Cardiac fibroblast (primary cell): ENCODE results near the gene C2CD3.

Experiments
- DNase-seq, 2 donors: peaks; one replicate each; pipeline versions ENCODE4 v3.0.0 to v3.0.0-alpha.2; 2010; ENCODE audit warnings: low read depth in 2 of 2
- H3K4me3 ChIP-seq, 2 donors: replicated peaks in 1 of 2; 1 replicate in 1 of 2; 2 replicates in 1 of 2; pipeline ENCODE4 v1.5.1; 2011; ENCODE audit warnings: low read depth in 2 of 2, low read length in 2 of 2, mild to moderate bottlenecking in 2 of 2, moderate library complexity in 1 of 2
- TF ChIP-seq, protein P1 (sequence below): IDR thresholded peaks from one replicate; pipeline ENCODE4 v1.5.1; 2011; ENCODE audit warnings: low read depth, mild to moderate bottlenecking, low read length, inconsistent platforms

Gene C2CD3

DNA sequence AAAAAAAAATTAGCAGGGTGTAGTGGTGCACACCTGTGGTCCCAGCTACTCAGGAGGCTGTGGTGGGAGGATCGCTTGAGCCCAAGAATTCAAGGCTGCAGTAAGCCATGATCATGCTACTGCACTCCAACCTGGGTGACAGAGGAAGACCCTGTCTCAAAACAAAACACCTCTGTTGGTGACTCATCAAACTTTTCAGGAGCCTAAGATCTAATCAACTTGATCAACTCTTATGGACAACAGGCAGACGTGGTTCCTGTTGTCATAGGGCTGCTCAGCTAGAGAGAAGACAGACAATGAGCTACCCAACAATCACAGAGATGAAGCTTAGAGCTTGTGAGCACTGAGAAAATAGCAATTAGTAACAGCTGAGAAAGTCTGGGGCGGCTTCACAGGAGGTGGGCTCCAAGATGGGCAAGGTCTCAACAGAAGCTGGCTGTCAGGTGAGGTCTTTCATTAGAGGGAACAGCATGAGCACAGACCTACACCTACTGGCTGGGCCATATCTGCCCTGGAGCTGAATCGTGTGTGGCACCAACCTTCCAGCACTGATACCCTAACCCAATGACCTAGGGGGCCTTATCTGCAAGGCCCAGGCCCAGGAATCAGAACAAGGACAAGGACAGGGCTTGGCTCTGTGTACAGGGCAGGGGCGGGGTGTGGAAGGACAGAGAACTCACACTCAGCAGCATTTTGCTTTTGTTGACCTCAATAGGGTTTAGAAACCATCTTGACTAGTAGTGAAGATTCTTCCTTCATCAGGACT lies 154.7 kb downstream of the C2CD3 start:
- TF ChIP-seq, protein P1, sequence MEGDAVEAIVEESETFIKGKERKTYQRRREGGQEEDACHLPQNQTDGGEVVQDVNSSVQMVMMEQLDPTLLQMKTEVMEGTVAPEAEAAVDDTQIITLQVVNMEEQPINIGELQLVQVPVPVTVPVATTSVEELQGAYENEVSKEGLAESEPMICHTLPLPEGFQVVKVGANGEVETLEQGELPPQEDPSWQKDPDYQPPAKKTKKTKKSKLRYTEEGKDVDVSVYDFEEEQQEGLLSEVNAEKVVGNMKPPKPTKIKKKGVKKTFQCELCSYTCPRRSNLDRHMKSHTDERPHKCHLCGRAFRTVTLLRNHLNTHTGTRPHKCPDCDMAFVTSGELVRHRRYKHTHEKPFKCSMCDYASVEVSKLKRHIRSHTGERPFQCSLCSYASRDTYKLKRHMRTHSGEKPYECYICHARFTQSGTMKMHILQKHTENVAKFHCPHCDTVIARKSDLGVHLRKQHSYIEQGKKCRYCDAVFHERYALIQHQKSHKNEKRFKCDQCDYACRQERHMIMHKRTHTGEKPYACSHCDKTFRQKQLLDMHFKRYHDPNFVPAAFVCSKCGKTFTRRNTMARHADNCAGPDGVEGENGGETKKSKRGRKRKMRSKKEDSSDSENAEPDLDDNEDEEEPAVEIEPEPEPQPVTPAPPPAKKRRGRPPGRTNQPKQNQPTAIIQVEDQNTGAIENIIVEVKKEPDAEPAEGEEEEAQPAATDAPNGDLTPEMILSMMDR, result no peak
- DNase-seq, result no peak
- no peak overlapping the region for H3K4me3 ChIP-seq

DNA sequence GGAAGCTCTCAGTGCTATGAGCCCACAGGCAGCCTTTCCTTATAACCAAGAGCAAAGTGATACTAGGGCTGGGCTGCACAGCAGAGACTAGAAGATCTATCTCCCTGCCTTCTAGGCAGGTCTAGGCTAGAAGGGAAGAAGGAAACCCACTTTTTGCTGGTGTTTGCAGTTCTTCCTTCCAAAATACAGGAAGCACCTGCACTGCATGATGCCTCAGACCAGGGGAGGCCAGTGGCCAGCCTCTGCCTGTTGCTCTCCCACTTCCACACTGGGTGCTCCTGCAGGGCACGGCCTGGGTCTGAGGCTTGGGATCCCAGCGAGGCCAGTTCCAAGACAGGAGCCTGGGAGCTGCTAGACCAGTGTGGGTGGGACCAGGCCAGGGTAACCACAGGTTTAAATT lies 155.9 kb downstream of the C2CD3 start:
- TF ChIP-seq, protein P1, result no peak
- DNase-seq, result no peak
- no peak overlapping the region for H3K4me3 ChIP-seq

DNA sequence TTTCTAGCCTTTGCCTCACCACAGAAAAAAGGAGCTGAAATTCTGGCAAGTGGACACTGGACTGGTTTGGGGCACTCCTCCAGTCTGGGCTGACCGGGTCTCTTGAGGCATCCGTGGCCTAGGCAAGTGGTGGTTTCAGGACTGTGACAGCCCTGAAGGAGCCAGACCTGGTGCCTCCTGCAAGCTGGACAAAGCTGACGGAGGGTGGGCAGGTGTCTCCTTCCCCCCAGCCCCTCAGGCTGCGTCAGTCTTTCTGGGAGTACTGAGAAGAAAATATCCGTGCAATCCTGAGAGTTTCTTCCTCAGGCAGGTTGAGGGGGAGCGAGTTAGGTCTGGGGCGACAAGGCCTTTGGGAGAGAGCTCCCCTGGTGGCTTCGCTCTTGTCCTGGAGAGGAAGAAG lies 157.7 kb downstream of the C2CD3 start:
- H3K4me3 ChIP-seq, result no peak overlapping the region
- TF ChIP-seq, protein P1, result no peak
- no peak for DNase-seq

DNA sequence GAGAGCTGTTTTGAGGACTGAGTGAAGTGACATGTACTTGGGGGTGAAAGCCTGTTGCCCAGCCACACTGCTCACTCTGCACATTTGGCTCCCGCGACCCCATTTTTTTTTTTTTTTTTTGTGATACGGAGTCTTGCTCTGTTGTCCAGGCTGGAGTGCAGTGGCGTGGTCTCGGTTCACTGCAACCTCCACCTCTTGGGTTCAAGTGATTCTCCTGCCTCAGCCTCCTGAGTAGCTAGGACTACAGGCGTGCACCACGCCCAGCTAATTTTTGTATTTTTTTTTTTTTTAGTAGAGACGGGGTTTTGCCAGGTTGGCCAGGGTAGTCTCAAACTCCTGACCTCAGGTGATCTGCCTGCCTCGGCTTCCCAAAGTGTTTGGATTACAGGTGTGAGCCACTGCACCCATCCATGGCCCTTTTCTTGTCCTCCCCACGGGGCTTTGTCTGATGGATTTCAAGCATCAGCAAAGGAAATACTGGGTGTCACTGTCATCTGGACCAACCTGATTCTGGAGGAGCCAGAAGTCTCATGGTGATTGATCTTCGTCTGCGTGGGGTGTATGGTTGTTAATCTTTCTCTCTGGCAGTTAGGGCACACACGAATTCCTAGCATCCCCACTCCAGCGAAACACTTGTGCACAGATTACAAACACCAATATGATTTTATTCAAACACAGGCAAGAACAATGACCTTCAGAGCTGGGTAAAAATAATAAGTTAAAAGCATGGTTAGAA lies 158.6 kb downstream of the C2CD3 start:
- no peak for DNase-seq
- TF ChIP-seq, protein P1, result no peak
- no peak overlapping the region for H3K4me3 ChIP-seq

DNA sequence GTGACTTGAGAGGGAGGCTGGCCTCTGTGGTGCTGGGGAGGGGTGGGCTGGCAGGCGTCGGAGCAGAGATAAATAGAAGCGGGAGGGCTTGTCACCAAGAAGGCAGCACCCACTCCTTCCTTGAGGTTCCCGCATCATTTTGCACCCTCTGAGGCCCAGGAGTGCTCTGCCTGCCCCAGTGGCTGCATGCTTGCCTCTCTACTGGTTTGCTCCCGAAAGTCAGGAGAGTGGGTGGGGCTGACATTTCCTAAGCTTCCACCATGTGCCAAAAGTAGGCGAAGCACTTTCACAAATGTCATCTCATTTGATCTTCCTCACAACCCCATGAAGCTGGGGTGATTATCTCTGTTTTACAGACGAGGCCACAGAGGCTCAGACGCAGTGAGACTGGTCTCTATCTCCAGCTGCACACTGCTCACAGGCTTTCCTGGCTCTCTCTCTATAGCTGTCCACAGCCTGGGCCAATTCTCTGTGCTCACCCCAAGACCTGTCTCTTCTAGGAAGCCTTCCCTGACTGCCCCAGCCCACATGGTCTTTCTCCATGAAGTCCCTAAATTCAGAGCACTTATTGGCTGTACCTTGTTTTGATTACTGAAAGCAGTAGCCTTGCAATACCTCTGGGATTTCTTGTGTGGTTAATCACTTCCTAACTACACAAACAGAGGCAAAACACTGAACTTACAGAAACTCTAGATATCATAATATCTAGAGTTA lies 159.3 kb downstream of the C2CD3 start:
- H3K4me3 ChIP-seq, result no peak overlapping the region
- TF ChIP-seq, protein P1, result no peak

DNA sequence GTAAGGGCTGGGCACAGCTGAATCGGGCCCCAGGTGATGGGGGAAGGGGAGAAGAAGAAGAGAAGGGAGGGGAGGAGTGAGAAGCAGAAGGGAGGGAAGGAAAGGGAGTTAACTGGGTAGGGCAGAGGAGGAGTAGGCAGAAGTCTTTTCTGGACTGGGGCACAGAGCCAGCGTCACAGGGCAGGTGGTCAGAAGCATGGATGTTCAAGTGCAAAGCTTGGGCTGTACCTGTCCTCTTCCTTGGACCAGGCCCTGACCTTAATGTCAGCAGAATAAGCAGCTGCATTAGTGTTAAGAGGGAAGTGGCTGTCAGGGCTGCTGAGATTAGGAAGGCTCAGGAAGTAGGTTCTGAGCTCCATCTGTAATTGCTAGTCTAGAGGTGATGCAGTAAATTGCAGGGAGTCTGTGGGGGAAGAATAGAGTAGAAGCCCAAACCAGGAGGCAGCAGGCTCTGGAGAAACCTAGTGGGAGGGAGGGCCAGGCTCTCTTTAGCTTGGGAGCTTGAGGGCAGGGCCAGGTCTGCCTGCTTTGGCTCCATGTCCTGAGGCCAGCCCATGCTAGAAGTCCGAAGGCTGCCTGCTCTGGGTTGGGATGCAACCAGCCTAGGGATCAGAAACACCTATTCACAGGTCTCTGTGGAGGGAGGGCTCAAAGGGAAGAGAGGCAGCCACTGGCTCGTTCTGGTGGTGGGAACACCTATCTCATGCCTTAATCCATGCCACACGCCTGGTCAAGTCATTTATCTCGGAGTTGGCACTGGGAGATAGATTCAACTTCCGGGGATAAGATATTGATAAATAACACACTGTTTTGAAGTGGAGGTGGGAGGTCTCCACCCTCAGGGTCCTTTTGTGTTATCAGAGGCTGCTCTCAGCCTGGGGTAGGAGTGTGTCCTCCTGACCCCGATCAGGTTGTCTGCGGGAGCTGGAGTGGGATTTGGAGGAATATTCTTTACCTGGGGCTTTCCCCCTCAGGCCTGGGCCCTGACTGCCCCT lies 160.2 kb downstream of the C2CD3 start:
- H3K4me3 ChIP-seq, result no peak overlapping the region
- DNase-seq, result no peak
- TF ChIP-seq, protein P1, result no peak

More for the DNA sequence above, 159.3 kb downstream of the C2CD3 start:
- peak; percentile 81 to 90 for DNase-seq
